ENCODE results near the gene DISC1.

- no peak for TF ChIP-seq POLR2AphosphoS5 (IDR thresholded peaks at IDR 0.05)
- TF ChIP-seq POLR2A (IDR thresholded peaks at IDR 0.05) = no peak
- TF ChIP-seq, protein P1, sequence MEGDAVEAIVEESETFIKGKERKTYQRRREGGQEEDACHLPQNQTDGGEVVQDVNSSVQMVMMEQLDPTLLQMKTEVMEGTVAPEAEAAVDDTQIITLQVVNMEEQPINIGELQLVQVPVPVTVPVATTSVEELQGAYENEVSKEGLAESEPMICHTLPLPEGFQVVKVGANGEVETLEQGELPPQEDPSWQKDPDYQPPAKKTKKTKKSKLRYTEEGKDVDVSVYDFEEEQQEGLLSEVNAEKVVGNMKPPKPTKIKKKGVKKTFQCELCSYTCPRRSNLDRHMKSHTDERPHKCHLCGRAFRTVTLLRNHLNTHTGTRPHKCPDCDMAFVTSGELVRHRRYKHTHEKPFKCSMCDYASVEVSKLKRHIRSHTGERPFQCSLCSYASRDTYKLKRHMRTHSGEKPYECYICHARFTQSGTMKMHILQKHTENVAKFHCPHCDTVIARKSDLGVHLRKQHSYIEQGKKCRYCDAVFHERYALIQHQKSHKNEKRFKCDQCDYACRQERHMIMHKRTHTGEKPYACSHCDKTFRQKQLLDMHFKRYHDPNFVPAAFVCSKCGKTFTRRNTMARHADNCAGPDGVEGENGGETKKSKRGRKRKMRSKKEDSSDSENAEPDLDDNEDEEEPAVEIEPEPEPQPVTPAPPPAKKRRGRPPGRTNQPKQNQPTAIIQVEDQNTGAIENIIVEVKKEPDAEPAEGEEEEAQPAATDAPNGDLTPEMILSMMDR (IDR thresholded peaks at IDR 0.05) = no peak
These were observed 229.8 kb downstream of the DISC1 start for GRCh38 chr1:231856426-231856825.
